Mesenchymal stem cell (in vitro differentiated cells and primary cell): ENCODE results near the gene IST1.

ENCODE experiments used
- DNase-seq: peaks from one replicate; pipeline ENCODE4 v3.0.0-alpha.2; 2013
- H2AFZ ChIP-seq: one replicate; pipeline ENCODE4 v1.6.1; 2013; ENCODE audit warnings: low read depth, mild to moderate bottlenecking, control low read depth, inconsistent platforms, low read length, moderate library complexity
- H2AK5ac ChIP-seq: 2 replicates; pipeline ENCODE4 v1.6.1; 2013; ENCODE audit warnings: low read length, moderate library complexity, mild to moderate bottlenecking, inconsistent platforms; ENCODE audit not compliant: severe bottlenecking
- H2BK120ac ChIP-seq: one replicate; pipeline ENCODE4 v1.6.1; 2013; ENCODE audit warnings: low read depth, mild to moderate bottlenecking, inconsistent platforms, low read length, moderate library complexity
- H2BK12ac ChIP-seq, 2 experiments: one replicate each; pipeline ENCODE4 v1.6.1; 2013; ENCODE audit warnings: inconsistent platforms in 2 of 2, low read length in 2 of 2, mild to moderate bottlenecking in 2 of 2, moderate library complexity in 2 of 2, control low read depth in 1 of 2
- H2BK15ac ChIP-seq: one replicate; pipeline ENCODE4 v1.6.1; 2013; ENCODE audit warnings: mild to moderate bottlenecking, low read depth, inconsistent platforms; ENCODE audit not compliant: poor library complexity, severe bottlenecking
- H2BK5ac ChIP-seq: 2 replicates; pipeline ENCODE4 v1.6.1; 2013; ENCODE audit warnings: low read depth, mild to moderate bottlenecking, low read length, control low read depth, inconsistent platforms; ENCODE audit not compliant: poor library complexity, severe bottlenecking
- H3K14ac ChIP-seq, 2 experiments: one replicate each; pipeline ENCODE4 v1.6.1; 2013; ENCODE audit warnings: inconsistent platforms in 2 of 2, low read length in 2 of 2, control low read depth in 1 of 2, mild to moderate bottlenecking in 1 of 2, moderate library complexity in 1 of 2
- H3K18ac ChIP-seq, 2 experiments: one replicate each; pipeline ENCODE4 v1.6.1; 2013; ENCODE audit warnings: inconsistent platforms in 2 of 2, low read length in 2 of 2, control low read depth in 1 of 2, low read depth in 1 of 2, mild to moderate bottlenecking in 1 of 2
- H3K23ac ChIP-seq, 2 experiments: one replicate each; pipeline ENCODE4 v1.6.1; 2013; ENCODE audit warnings: inconsistent platforms in 2 of 2, low read length in 2 of 2, mild to moderate bottlenecking in 2 of 2, moderate library complexity in 2 of 2, control low read depth in 1 of 2
- H3K27ac ChIP-seq: 2 replicates; pipeline ENCODE4 v1.5.1; 2013; ENCODE audit warnings: mild to moderate bottlenecking, moderate library complexity, low read length, control low read depth, inconsistent platforms; ENCODE audit not compliant: poor library complexity, severe bottlenecking
- H3K27me3 ChIP-seq, 2 experiments: 2 replicates each; pipeline versions ENCODE4 v1.6.1 to v1.7.0; 2013; ENCODE audit warnings: low read length in 2 of 2, mild to moderate bottlenecking in 2 of 2, moderate library complexity in 2 of 2, control low read depth in 1 of 2, inconsistent platforms in 1 of 2; ENCODE audit not compliant: control insufficient read depth in 1 of 2, insufficient read depth in 1 of 2
- H3K36me3 ChIP-seq, 2 experiments: 2 replicates each; pipeline versions ENCODE4 v1.6.1 to v1.7.0; 2013; ENCODE audit warnings: low read length in 2 of 2, control low read depth in 1 of 2, inconsistent platforms in 1 of 2, low read depth in 1 of 2, mild to moderate bottlenecking in 1 of 2; ENCODE audit not compliant: insufficient read depth in 2 of 2, control insufficient read depth in 1 of 2
- H3K4ac ChIP-seq, 2 experiments: one replicate each; pipeline ENCODE4 v1.6.1; 2013; ENCODE audit warnings: inconsistent platforms in 2 of 2, low read length in 2 of 2, mild to moderate bottlenecking in 2 of 2, moderate library complexity in 2 of 2, control low read depth in 1 of 2, low read depth in 1 of 2
- H3K4me1 ChIP-seq: 2 replicates; pipeline ENCODE4 v1.6.1; 2013; ENCODE audit warnings: low read depth, low read length, control low read depth; ENCODE audit not compliant: control insufficient read depth, insufficient read depth
- H3K4me2 ChIP-seq: 2 replicates; pipeline ENCODE4 v1.6.1; 2013; ENCODE audit warnings: low read length, mild to moderate bottlenecking, inconsistent platforms; ENCODE audit not compliant: poor library complexity, severe bottlenecking
- H3K4me3 ChIP-seq, 2 experiments: 2 replicates each; pipeline versions ENCODE4 v1.5.1 to v1.7.0; 2013; ENCODE audit warnings: low read length in 2 of 2, mild to moderate bottlenecking in 2 of 2, control low read depth in 1 of 2, low read depth in 1 of 2; ENCODE audit not compliant: insufficient read depth in 1 of 2
- H3K79me1 ChIP-seq: replicated peaks from 2 replicates; pipeline ENCODE4 v1.6.1; 2013; ENCODE audit warnings: mild to moderate bottlenecking, control low read depth, low read length, inconsistent platforms; ENCODE audit not compliant: poor library complexity, severe bottlenecking
- H3K9ac ChIP-seq: 2 replicates; pipeline ENCODE4 v1.7.0; 2013; ENCODE audit warnings: mild to moderate bottlenecking, low read length, moderate library complexity
- H3K9me3 ChIP-seq: 2 replicates; pipeline ENCODE4 v1.7.0; 2013; ENCODE audit warnings: mild to moderate bottlenecking, low read length; ENCODE audit not compliant: control insufficient read depth
- H4K8ac ChIP-seq: one replicate; pipeline ENCODE4 v1.6.1; 2013; ENCODE audit warnings: inconsistent platforms, mild to moderate bottlenecking, low read length, moderate library complexity
- H4K91ac ChIP-seq: one replicate; pipeline ENCODE4 v1.6.1; 2013; ENCODE audit warnings: mild to moderate bottlenecking, low read length, inconsistent platforms
- WGBS: methylation state at CpG from one replicate; pipeline ENCODE4 v1.1.7; 2013; ENCODE audit warnings: mixed read lengths; 5-methylcytosine and 5-hydroxymethylcytosine counted together

IST1 gene

GRCh38 chr16:71929048-71929447 lies 33.7 kb downstream of the IST1 start:
- H3K4ac ChIP-seq, result no peak overlapping the region
- 2% methylated on average over 2 of the region's 3 CpGs for whole genome bisulfite sequencing
- peaks cover 19% of the 10 kb centered on the region for H3K4me1 ChIP-seq
- DNase-seq, result peak; percentile 84
- H3K27ac ChIP-seq, result peak overlapping the region; percentile 69
- H3K9ac ChIP-seq, result peak overlapping the region; percentile 44
- no peaks in the 10 kb centered on the region for H3K27me3 ChIP-seq
- H3K14ac ChIP-seq, result no peak overlapping the region
- H3K4me2 ChIP-seq, result peak overlapping the region; percentile 3
- no peak overlapping the region for H2AK5ac ChIP-seq
- H2AFZ ChIP-seq, result no peak overlapping the region
- no peak overlapping the region for H3K23ac ChIP-seq
- no peak overlapping the region for H2BK5ac ChIP-seq
- peaks cover 15% of the 10 kb centered on the region for H3K79me1 ChIP-seq
- H2BK15ac ChIP-seq, result no peak overlapping the region
- no peak overlapping the region for H4K91ac ChIP-seq
- H3K9me3 ChIP-seq, result no peaks in the 10 kb centered on the region
- H2BK120ac ChIP-seq, result no peak overlapping the region
- no peak overlapping the region for H3K18ac ChIP-seq
- H2BK12ac ChIP-seq, result no peak overlapping the region
- no peak overlapping the region for H3K4me3 ChIP-seq
- H3K36me3 ChIP-seq, result peaks cover 35 to 79% of the 10 kb centered on the region in 2 experiments
- no peak overlapping the region for H4K8ac ChIP-seq

- Histone ChIP-seq H2BK15ac (no peak overlapping the region), H3K18ac (no peak overlapping the region), H3K4me1 (peaks cover 19% of the 10 kb centered on the region), H2BK12ac (no peak overlapping the region), H3K4me3 (no peak overlapping the region), H3K4me2 (no peak overlapping the region), H3K23ac (no peak overlapping the region), H3K36me3 (peaks cover 36 to 82% of the 10 kb centered on the region in 2 experiments), H2BK5ac (no peak overlapping the region), H2AFZ (no peak overlapping the region), H2BK120ac (no peak overlapping the region), H4K8ac (no peak overlapping the region), H2AK5ac (no peak overlapping the region), H3K27ac (no peak overlapping the region), H3K79me1 (peaks cover 12% of the 10 kb centered on the region), H3K4ac (no peak overlapping the region), H3K14ac (no peak overlapping the region), H3K9me3 (no peaks in the 10 kb centered on the region), H3K27me3 (no peaks in the 10 kb centered on the region), H3K9ac (no peak overlapping the region), H4K91ac (no peak overlapping the region)
- no peak for DNase-seq
- 96% methylated on average over 5 of the region's 5 CpGs for WGBS
These were observed 34.8 kb downstream of the IST1 start for GRCh38 chr16:71930013-71930563.

GRCh38 chr16:71931001-71931400 lies 35.7 kb downstream of the IST1 start:
- DNase-seq, result no peak
- H4K91ac ChIP-seq, result no peak overlapping the region
- no peak overlapping the region for H2AK5ac ChIP-seq
- H3K4me3 ChIP-seq, result no peak overlapping the region
- H2BK12ac ChIP-seq, result no peak overlapping the region
- WGBS, result 100% methylated on average over 1 of the region's 2 CpGs
- peaks cover 33 to 80% of the 10 kb centered on the region in 2 experiments for H3K36me3 ChIP-seq
- H3K23ac ChIP-seq, result no peak overlapping the region
- no peak overlapping the region for H2BK120ac ChIP-seq
- H2AFZ ChIP-seq, result no peak overlapping the region
- no peak overlapping the region for H3K27ac ChIP-seq
- H3K4ac ChIP-seq, result no peak overlapping the region
- no peaks in the 10 kb centered on the region for H3K27me3 ChIP-seq
- H4K8ac ChIP-seq, result peak overlapping the region; percentile 12
- H3K9me3 ChIP-seq, result no peaks in the 10 kb centered on the region
- no peak overlapping the region for H3K9ac ChIP-seq
- no peak overlapping the region for H3K4me2 ChIP-seq
- no peak overlapping the region for H2BK15ac ChIP-seq
- H2BK5ac ChIP-seq, result no peak overlapping the region
- H3K14ac ChIP-seq, result no peak overlapping the region
- peaks cover 16% of the 10 kb centered on the region for H3K79me1 ChIP-seq
- H3K18ac ChIP-seq, result no peak overlapping the region
- peaks cover 20% of the 10 kb centered on the region for H3K4me1 ChIP-seq

- no peak overlapping the region for H2AK5ac ChIP-seq
- peaks cover 16% of the 10 kb centered on the region for H3K79me1 ChIP-seq
- no peak overlapping the region for H3K4me3 ChIP-seq
- no peak overlapping the region for H2AFZ ChIP-seq
- H3K14ac ChIP-seq, result no peak overlapping the region
- no peak overlapping the region for H2BK5ac ChIP-seq
- no peak for DNase-seq
- WGBS, result 96% methylated on average over 5 of the region's 6 CpGs
- no peak overlapping the region for H3K4me2 ChIP-seq
- no peaks in the 10 kb centered on the region for H3K27me3 ChIP-seq
- no peak overlapping the region for H2BK120ac ChIP-seq
- H3K18ac ChIP-seq, result no peak overlapping the region
- no peak overlapping the region for H2BK15ac ChIP-seq
- no peak overlapping the region for H3K9ac ChIP-seq
- H4K91ac ChIP-seq, result no peak overlapping the region
- H3K36me3 ChIP-seq, result peaks cover 29 to 74% of the 10 kb centered on the region in 2 experiments
- H3K23ac ChIP-seq, result no peak overlapping the region
- no peak overlapping the region for H2BK12ac ChIP-seq
- peaks cover 20% of the 10 kb centered on the region for H3K4me1 ChIP-seq
- H4K8ac ChIP-seq, result no peak overlapping the region
- H3K27ac ChIP-seq, result no peak overlapping the region
- no peaks in the 10 kb centered on the region for H3K9me3 ChIP-seq
- H3K4ac ChIP-seq, result no peak overlapping the region
These were observed 36.3 kb downstream of the IST1 start for GRCh38 chr16:71931599-71931998.
